MCF 10A (cell line): ENCODE measurements around the gene HPS1. TPM values are rescaled to one million over a fixed set of nuclear protein-coding genes. Genes with fewer than 3 reads are reported as not detected.

Experiments used
- BruUV-seq: library from RNA; stranded (reverse); fragments of 400-500 nt; replicated peaks from 2 replicates; lab custom pipeline; 2021; lab: Mats Ljungman, UMichigan
- CTCF ChIA-PET: fragments of 300-600 bp; sonication (Branson Sonifier 250); formaldehyde crosslinking; extraction: SDS; loops from one replicate; lab custom pipeline; 2021; ENCODE audit warnings: antibody characterized with exemption, inconsistent platforms; lab: Yijun Ruan, JAX
- POLR2A ChIA-PET: fragments of 300-600, 350-650 bp; sonication (Branson Sonifier 250); formaldehyde crosslinking; extraction: SDS; loops from one replicate; lab custom pipeline; 2020; ENCODE audit warnings: antibody characterized with exemption, inconsistent platforms; lab: Yijun Ruan, JAX
- DNase-seq: peaks from one replicate; pipeline ENCODE4 v3.0.0-alpha.2; 2018; ENCODE audit not compliant: unreplicated experiment
- H3K27ac Mint-ChIP-seq: one replicate; pipeline ENCODE4 v1.8.0; 2022; ENCODE audit warnings: mild to moderate bottlenecking, low read depth, mixed read lengths; ENCODE audit not compliant: unreplicated experiment
- H3K27me3 Mint-ChIP-seq: one replicate; pipeline ENCODE4 v1.8.0; 2022; ENCODE audit warnings: mixed read lengths; ENCODE audit not compliant: insufficient read depth, unreplicated experiment
- H3K36me3 Mint-ChIP-seq: one replicate; pipeline ENCODE4 v1.8.0; 2022; ENCODE audit warnings: mild to moderate bottlenecking, moderate library complexity, mixed read lengths; ENCODE audit not compliant: insufficient read depth, unreplicated experiment
- H3K4me1 Mint-ChIP-seq: one replicate; pipeline ENCODE4 v1.8.0; 2022; ENCODE audit warnings: mixed read lengths; ENCODE audit not compliant: insufficient read depth, unreplicated experiment
- H3K4me3 Mint-ChIP-seq: one replicate; pipeline ENCODE4 v1.8.0; 2022; ENCODE audit warnings: mild to moderate bottlenecking, moderate library complexity, mixed read lengths; ENCODE audit not compliant: unreplicated experiment
- H3K9me3 Mint-ChIP-seq: one replicate; pipeline ENCODE4 v1.8.0; 2022; ENCODE audit warnings: mixed read lengths; ENCODE audit not compliant: unreplicated experiment
- intact Hi-C: fragments of 100-400 bp; cut with micrococcal nuclease; formaldehyde crosslinking; loops from 2 replicates; pipeline ENCODE4 v1.14.1; 2022
- total RNA-seq: library from RNA; stranded (reverse); gene quantifications from 2 replicates; pipeline ENCODE4 v1.2.3, GENCODE V29; 2022
- TF ChIP-seq, protein P1 (sequence below): fragments of 200-600 bp; IDR thresholded peaks from one replicate; pipeline ENCODE4 v1.8.0; 2022; ENCODE audit warnings: antibody characterized with exemption, mild to moderate bottlenecking; ENCODE audit not compliant: unreplicated experiment

HPS1 gene
- total RNA-seq, 1 experiment from 2014 or later: 41.8 TPM

GRCh38 chr10:98456686-98457482 lies 10.1 kb upstream of the HPS1 start:
- POLR2A ChIA-PET: interaction anchor here (0.9 kb wide), 1 partner anchor 11 kb away, joined by 4 read pairs; no protein-coding TSS in a partner anchor

GRCh38 chr10:98456043-98456570 lies 9.4 kb upstream of the HPS1 start:
- TF ChIP-seq, protein P1, sequence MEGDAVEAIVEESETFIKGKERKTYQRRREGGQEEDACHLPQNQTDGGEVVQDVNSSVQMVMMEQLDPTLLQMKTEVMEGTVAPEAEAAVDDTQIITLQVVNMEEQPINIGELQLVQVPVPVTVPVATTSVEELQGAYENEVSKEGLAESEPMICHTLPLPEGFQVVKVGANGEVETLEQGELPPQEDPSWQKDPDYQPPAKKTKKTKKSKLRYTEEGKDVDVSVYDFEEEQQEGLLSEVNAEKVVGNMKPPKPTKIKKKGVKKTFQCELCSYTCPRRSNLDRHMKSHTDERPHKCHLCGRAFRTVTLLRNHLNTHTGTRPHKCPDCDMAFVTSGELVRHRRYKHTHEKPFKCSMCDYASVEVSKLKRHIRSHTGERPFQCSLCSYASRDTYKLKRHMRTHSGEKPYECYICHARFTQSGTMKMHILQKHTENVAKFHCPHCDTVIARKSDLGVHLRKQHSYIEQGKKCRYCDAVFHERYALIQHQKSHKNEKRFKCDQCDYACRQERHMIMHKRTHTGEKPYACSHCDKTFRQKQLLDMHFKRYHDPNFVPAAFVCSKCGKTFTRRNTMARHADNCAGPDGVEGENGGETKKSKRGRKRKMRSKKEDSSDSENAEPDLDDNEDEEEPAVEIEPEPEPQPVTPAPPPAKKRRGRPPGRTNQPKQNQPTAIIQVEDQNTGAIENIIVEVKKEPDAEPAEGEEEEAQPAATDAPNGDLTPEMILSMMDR: no peak
- DNase-seq: no peak
- no TSS peak for BruUV-seq
- ChIA-PET POLR2A (interaction anchor here (0.9 kb wide), 1 partner anchor 10 kb away, joined by 4 read pairs; no protein-coding TSS in a partner anchor), CTCF (interaction anchor here (0.6 to 1.3 kb wide), 3 partner anchors 11 to 30 kb away, joined by 4 to 6 read pairs (median 4); no protein-coding TSS in a partner anchor)
- Mint-ChIP-seq H3K27me3 (peaks cover 39% of the 10 kb centered on the region), H3K4me3 (no peak overlapping the region), H3K9me3 (no peaks in the 10 kb centered on the region), H3K36me3 (no peaks in the 10 kb centered on the region), H3K27ac (no peak overlapping the region), H3K4me1 (peaks cover 15% of the 10 kb centered on the region)
- intact Hi-C loops: no loop called here

More at GRCh38 chr10:98456686-98457482, 10.1 kb upstream of the HPS1 start:
- Mint-ChIP-seq H3K27ac (no peak overlapping the region), H3K9me3 (no peaks in the 10 kb centered on the region), H3K27me3 (peaks cover 31% of the 10 kb centered on the region), H3K4me1 (peaks cover 18% of the 10 kb centered on the region), H3K36me3 (no peaks in the 10 kb centered on the region), H3K4me3 (no peak overlapping the region)
- BruUV-seq: no TSS peak
- TF ChIP-seq, protein P1: no peak
- DNase-seq: no peak
- CTCF ChIA-PET: interaction anchor here (0.6 to 1.3 kb wide), 4 partner anchors 10 to 174 kb away, joined by 3 to 6 read pairs (median 4); no protein-coding TSS in a partner anchor
- intact Hi-C loops: no loop called here

- CTCF ChIA-PET: interaction anchor here (0.6 to 1.4 kb wide), 3 partner anchors 10 to 29 kb away, joined by 3 to 4 read pairs (median 3); no protein-coding TSS in a partner anchor
- POLR2A ChIA-PET: no interaction called here
- Mint-ChIP-seq H3K36me3 (no peaks in the 10 kb centered on the region), H3K4me1 (peaks cover 11% of the 10 kb centered on the region), H3K4me3 (no peak overlapping the region), H3K9me3 (no peaks in the 10 kb centered on the region), H3K27ac (no peak overlapping the region), H3K27me3 (peaks cover 50% of the 10 kb centered on the region)
- no peak for DNase-seq
- no TSS peak for BruUV-seq
- intact Hi-C loops: no loop called here
- TF ChIP-seq, protein P1: no peak
Measured at GRCh38 chr10:98453729-98454128, 7.0 kb upstream of the HPS1 start.

DNA sequence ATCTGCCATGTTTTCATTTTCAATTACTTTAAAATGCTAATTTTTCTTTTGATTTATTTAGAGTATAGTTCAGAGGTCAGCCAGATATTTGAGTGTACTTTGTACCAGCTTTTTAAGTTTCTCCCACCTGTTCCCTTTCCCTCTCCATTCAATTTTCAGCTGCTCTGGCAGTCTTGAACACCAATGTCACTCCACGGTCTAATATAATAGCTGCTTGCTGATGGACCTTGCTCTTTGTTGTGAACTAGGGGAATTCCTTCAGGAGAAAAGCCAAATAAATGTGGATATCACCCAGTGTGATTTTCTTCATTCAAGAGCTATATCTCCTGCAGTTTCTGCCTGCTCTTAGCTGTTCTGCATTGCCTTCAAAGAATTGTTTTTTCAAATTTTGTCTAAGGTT lies 3.9 kb upstream of the HPS1 start:
- no TSS peak for BruUV-seq
- Mint-ChIP-seq H3K4me1 (peaks cover 6% of the 10 kb centered on the region), H3K36me3 (no peaks in the 10 kb centered on the region), H3K27me3 (peaks cover 36% of the 10 kb centered on the region), H3K27ac (no peak overlapping the region), H3K4me3 (no peak overlapping the region), H3K9me3 (no peaks in the 10 kb centered on the region)
- TF ChIP-seq, protein P1: no peak
- no peak for DNase-seq
- POLR2A ChIA-PET: no interaction called here
- intact Hi-C loops: no loop called here
- CTCF ChIA-PET: no interaction called here
